Lower leg skin (tissue), 4 donors: ENCODE data around the gene NEURL1B. TPM values are rescaled to one million over a fixed set of nuclear protein-coding genes. Genes with fewer than 3 reads are reported as not detected.
A peak's percentile ranks its signal among the peaks of the same experiment; 100 is the strongest.

Source experiments
- DNase-seq, 2 donors: peaks; one replicate each; pipeline ENCODE4 v3.0.0-alpha.2; 2019; ENCODE audit warnings: low spot score in 2 of 2
- H3K4me3 ChIP-seq: fragments of 200-600 bp; sonication (generic); 2 replicates; pipeline ENCODE4 v1.5.1; 2017; ENCODE audit warnings: mild to moderate bottlenecking, low read depth; ENCODE audit not compliant: poor library complexity, severe bottlenecking
- POLR2A ChIP-seq, 2 donors: fragments of 450-650 bp; IDR thresholded peaks; one replicate each; pipeline ENCODE4 v1.6.1; 2016 to 2017; ENCODE audit warnings: antibody characterized with exemption in 2 of 2, mild to moderate bottlenecking in 1 of 2, moderate library complexity in 1 of 2
- WGBS, 2 donors: methylation state at CpG; one replicate each; pipeline ENCODE4 v1.1.5; 2018; 5-methylcytosine and 5-hydroxymethylcytosine counted together
- intact Hi-C: fragments of 100-400 bp; cut with DNase I; formaldehyde crosslinking; loops from one replicate; pipeline ENCODE4 v1.15.0; 2023; ENCODE audit warnings: low total_unique reads
- total RNA-seq, 4 donors: library from RNA; depleted of rRNA; stranded (reverse); fragments of >200 nt; gene quantifications; one replicate each; pipeline ENCODE4 v1.1.0, GENCODE V29; 2016
- TF ChIP-seq, protein P1 (sequence below), 3 donors: fragments of 450-650 bp; IDR thresholded peaks; one replicate each; pipeline ENCODE4 v1.5.1; 2016; ENCODE audit warnings: antibody characterized with exemption in 3 of 3, mild to moderate bottlenecking in 3 of 3, moderate library complexity in 2 of 3

NEURL1B gene
- total RNA-seq, 4 donors from 2014 or later, result 12.5 to 34.8 (median 20.9) TPM

DNA sequence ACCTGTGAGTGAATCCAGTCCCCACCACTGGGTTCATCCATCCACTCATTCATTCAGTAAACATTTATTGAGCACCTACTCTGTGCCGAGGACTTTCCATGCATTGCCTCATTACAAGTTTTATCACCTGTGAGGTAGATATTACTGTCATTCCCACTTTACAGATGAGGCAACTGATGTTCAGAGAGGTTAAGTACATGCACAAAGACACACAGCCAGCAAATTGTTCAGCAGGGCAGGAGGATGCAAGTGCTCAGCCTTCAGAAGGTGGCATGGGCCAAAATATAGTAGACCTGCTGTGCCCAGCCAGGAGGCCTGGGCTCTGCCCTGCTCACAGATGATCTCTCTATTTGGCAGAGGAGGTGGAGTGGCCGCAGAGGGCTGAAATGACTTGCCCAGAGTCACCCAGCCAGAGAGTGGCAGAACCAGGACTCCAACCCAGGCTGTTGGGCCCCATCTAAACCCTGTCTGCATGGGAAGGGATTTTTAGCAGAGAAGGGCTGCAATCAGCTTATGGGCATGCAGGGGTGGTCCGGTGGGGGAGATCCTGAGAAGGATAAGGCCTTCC is 7.6 kb upstream of the NEURL1B start:
- TF ChIP-seq, protein P1, sequence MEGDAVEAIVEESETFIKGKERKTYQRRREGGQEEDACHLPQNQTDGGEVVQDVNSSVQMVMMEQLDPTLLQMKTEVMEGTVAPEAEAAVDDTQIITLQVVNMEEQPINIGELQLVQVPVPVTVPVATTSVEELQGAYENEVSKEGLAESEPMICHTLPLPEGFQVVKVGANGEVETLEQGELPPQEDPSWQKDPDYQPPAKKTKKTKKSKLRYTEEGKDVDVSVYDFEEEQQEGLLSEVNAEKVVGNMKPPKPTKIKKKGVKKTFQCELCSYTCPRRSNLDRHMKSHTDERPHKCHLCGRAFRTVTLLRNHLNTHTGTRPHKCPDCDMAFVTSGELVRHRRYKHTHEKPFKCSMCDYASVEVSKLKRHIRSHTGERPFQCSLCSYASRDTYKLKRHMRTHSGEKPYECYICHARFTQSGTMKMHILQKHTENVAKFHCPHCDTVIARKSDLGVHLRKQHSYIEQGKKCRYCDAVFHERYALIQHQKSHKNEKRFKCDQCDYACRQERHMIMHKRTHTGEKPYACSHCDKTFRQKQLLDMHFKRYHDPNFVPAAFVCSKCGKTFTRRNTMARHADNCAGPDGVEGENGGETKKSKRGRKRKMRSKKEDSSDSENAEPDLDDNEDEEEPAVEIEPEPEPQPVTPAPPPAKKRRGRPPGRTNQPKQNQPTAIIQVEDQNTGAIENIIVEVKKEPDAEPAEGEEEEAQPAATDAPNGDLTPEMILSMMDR (IDR thresholded peaks at IDR 0.05), result no peak
- TF ChIP-seq POLR2A (IDR thresholded peaks at IDR 0.05), result no peak
- peak in 1 of 2 donors; percentile 59 for DNase-seq
- no peak overlapping the region for H3K4me3 ChIP-seq
- WGBS, 2 donors, result 89 to 95% methylated on average over 3 of the region's 3 CpGs
- intact Hi-C loops, result no loop called here

GRCh38 chr5:172634106-172634899 is 6.8 kb upstream of the NEURL1B start:
- 87 to 97% methylated on average over 3 to 4 of the region's 4 CpGs for WGBS, 2 donors
- intact Hi-C loops, result no loop called here

DNA sequence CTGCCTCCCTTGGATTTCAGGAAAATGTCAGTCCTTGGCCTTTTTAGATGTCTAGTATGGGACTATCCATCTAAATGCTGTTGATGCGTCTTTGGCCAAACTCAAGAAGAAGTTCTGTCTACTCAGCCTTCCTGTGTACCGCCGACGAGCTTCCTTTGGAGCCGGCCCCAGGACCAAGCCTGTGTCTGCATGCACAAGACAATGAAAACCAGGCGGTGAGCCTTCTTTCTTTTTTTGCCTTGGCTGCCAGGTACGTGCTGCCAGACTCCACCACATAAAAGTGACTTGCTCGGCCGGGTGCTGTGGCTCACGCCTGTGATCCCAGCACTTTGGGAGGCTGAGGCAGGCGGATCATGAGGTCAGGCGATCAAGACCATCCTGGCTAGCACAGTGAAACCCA is 6.0 kb upstream of the NEURL1B start:
- TF ChIP-seq POLR2A (IDR thresholded peaks at IDR 0.05), result no peak
- TF ChIP-seq, protein P1 (IDR thresholded peaks at IDR 0.05), result no peak
- intact Hi-C loops, result no loop called here
- 67 to 69% methylated on average over 12 of the region's 12 CpGs for WGBS, 2 donors
- no peak overlapping the region for H3K4me3 ChIP-seq
- DNase-seq, result peak in 1 of 2 donors; percentile 52

More at GRCh38 chr5:172634106-172634899, 6.8 kb upstream of the NEURL1B start:
- peak in 1 of 2 donors; percentile 70 for DNase-seq
- H3K4me3 ChIP-seq, result no peak overlapping the region
- TF ChIP-seq, protein P1 (IDR thresholded peaks at IDR 0.05), result no peak

DNA sequence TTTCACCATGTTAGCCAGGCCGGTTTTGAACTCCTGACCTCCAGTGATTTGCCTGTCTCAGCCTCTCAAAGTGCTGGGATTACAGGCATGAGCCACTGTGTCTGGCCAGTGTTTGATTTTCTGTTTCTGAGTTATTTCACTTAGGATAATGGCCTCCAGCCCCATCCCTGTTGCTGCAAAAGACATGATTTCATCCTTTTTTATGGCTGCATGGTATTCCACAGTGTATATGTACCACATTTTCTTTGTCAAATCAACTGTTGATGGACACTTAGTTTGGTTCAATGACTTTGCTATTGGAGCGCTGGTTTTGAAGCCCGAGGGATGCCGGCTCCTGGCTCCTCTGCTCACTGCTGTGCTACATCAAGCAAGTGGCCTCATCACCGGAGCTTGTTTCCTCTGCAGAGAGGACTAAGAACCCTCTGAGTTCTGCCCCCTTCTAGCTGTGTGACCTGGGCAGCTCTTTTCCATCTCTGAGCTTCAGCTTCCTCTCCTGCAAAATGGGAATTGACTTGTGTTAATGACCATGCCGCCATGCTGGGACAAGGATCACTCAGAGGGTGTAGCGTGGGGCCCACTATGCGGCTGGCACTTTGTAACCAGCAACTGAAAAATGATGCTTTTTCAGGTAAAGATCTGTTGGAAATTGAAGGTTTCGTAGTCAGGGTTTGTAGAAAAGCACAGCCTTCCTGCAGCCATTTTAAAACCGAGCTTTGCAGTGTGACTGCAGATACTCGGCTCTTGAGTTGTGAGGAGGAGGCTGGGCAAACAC is 4.6 kb upstream of the NEURL1B start:
- no peak overlapping the region for H3K4me3 ChIP-seq
- DNase-seq, result peak in 1 of 2 donors; percentile 81
- intact Hi-C loops, result no loop called here
- WGBS, 2 donors, result 71 to 81% methylated on average over 11 of the region's 11 CpGs
- TF ChIP-seq, protein P1 (IDR thresholded peaks at IDR 0.05), result no peak
- no peak for TF ChIP-seq POLR2A (IDR thresholded peaks at IDR 0.05)

DNA sequence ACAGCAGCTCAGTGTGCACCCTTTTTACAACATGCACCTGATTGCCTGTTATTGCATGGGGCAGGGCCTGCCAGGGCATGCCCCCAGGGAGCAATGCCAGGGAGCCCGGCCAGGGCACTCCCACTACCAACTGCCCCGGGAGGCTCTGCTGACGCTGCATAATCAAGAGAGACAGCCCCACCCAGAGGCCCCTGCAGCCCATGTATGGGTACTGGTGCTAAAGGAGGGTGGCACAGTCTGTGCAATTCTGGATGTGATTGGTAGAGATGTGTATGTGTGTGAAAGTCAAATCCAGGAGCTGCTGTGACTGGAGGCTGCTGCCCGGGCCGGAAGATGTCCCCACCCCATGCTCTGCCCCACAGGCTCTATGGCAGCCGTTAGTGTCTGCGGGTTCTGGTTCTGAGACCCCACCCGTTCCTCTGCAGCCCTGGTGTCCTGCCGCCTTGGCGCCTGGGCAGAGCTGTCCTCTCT is 3.9 kb upstream of the NEURL1B start:
- peak; percentile 73 to 91 for DNase-seq
- no peak overlapping the region for H3K4me3 ChIP-seq
- 44 to 55% methylated on average over 7 to 10 of the region's 10 CpGs for WGBS, 2 donors
- intact Hi-C loops, result no loop called here
- TF ChIP-seq POLR2A (IDR thresholded peaks at IDR 0.05), result no peak
- TF ChIP-seq, protein P1 (IDR thresholded peaks at IDR 0.05), result no peak
